GM18526 (cell line): Measurements from ENCODE around the gene CFAP46.

Experiments used
- POLR2A ChIP-seq: IDR thresholded peaks from 3 replicates; pipeline ENCODE4 v1.6.1; 2011; ENCODE audit not compliant: insufficient read length; ENCODE audit errors: extremely low read depth

Gene CFAP46

DNA sequence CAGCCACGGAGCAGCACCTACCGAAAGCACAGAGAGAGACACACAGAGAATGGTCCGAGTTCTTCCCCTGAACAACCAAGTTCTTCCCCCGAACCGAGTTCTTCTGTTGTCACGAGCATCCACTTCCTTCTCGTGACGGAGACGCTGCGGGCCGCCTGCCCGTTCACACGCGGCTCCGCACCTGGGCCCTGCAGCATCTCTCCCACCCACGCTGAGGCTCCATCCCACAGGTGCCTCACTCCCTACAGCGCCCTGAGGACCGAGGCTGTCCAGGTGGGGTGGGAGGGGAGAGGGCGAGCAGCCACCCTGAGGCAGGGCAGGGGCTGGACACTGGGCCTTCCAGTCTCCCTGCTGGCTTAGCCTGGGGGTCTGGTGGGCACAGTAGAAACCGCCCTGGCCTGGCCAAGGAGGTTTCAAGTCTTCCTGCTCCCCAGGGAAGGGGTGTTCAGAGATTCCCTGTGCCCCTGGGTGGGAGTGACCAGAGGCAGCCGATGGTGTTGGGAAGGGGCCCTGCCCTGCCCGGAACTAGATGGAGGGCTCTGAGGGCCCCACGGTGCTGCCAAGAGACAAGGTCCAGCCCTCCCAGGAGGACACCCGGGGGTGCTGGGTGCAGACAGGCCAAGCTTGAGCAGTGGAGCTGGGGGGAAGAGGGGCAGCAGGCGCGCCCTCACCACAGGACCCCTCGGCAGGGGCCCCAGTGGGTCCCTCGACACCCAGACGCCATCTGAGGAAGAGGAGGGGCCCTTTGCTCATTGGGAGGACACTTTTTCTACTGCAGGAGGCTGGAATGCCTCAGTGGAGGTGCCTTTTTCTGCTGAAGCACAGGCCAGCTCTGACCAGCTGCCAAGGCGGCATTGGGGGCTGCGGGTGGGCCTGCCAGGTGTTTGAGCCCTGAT, 151.2 kb downstream of the CFAP46 start:
- no peak for TF ChIP-seq POLR2A

DNA sequence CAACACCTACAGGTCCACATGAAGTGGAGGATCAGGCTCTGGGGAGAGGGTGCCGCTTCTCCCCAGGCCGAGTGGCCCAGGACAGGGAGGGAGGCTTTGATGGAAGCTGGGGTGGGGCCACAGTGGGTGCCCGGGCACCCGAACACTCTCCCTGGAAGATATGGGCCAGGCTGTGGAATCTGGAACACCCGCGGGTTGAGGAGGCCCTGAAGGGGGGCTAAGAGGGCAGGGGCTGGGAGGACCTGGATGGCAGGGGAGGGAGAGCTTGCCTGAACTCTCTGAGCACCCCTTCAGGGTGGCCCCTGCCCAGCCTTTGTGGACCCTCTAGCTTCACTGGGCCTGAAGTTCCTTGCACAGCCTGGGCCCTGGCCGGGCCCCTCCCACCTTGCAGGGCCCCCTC, 151.9 kb downstream of the CFAP46 start:
- TF ChIP-seq POLR2A = no peak

DNA sequence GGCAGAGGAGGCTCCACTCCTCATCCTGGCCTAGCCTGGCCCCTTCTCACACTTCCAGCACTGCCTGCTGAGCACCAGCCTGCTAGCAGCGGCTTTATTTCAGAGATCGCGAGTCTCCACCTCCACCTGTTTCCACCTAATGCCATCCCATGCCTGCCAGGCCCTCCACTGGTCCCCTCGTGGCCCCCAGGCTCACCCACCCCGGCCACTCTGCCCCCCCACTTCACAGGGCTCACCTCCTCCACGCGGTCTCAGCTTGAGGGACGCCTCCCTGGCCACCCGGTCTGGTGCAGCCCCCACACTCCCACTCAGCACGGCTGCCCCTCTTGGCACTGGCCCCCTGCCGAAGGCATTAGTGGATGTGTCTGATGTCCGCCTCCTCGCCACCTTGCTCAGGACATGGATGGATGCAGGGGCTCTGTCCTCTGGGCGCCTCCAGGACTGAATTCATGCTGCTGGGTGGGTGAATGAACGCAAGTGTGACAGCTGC, 152.7 kb downstream of the CFAP46 start:
- no peak for TF ChIP-seq POLR2A

DNA sequence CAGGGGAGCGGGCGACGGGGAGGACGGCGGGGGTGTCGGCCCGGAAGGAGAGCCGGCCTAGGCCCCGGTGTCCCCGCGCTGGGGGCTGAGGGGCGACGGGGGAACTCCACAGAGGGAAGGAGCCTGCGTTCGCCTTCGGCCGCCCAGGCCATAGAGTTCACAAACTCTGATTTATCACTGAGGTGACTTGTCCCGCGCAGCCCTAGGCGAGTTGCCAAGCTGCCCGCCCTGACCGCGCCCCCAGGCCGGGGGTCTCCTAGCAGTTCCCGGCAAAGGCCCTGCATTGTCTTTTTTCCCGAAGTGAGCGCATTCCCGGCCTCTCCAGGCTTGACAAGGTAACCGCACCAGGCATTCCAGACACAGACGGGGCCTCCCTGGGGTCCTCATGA, 153.5 kb downstream of the CFAP46 start:
- TF ChIP-seq POLR2A = no peak

DNA sequence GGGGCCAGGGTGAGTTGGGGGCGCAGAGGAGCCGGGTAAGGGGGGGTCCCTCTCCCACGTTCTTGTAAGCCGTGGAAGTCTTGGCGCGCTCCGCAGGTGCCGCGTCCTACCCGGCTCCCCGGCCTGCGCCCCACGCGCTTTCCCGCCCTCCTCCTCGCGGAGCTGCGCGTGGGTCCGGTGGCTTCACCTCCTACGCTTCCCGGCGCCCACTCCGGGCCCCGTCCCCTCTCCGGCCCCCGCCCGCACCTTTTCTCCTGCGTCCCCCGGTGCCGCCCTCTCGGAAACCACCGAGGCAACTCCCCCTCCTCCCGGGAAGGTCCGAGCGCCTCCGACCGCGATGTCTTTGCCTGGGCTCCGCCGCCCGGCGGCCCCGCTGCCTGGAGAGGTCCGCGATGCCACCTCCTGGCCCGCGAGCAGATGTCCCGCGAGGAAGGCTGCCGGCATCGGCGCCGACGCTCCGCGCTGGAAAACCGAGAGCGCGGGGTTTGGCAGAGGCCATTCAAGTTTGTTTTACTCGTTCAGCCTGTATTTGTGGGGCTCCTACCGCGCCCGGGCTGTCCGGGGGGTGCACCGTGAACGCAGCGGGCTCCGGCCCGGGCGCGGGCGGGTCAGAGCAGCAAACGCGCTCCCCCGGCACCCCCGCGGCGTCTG, 154.1 kb downstream of the CFAP46 start:
- no peak for TF ChIP-seq POLR2A

DNA sequence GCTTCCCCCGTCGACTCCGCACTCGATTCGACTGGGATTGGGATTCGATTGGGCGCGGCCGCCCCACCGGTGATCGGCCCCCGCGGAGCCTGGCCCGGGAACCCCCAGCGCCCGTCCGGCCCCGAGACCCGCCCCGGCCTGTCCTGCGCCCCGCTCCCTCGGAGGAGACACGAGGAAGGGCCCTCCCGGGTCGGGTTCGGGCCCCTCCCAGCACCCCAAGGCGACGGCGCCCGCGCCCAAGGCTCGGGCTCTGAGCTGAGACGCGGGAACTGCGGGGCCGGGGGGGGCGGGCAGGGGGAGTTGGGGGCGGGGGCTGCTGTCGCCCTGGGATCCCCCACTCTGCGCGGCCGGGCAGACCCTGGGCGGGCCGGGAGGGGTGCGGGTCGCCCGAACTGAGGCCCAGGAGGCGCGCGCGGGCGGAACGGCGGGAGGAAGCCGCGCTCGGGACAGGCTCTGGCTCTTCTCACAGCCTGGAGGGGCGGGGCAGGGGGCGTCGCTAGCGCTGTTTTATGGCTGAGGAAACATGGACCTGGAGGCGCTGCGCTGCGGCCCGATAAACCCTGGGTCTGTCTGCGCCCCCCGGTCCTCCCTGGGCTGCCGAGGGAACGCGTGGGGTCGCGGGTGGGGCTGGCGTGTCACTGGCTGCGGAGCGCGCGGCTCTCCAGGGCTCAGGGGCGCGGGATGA, 154.7 kb downstream of the CFAP46 start:
- no peak for TF ChIP-seq POLR2A

DNA sequence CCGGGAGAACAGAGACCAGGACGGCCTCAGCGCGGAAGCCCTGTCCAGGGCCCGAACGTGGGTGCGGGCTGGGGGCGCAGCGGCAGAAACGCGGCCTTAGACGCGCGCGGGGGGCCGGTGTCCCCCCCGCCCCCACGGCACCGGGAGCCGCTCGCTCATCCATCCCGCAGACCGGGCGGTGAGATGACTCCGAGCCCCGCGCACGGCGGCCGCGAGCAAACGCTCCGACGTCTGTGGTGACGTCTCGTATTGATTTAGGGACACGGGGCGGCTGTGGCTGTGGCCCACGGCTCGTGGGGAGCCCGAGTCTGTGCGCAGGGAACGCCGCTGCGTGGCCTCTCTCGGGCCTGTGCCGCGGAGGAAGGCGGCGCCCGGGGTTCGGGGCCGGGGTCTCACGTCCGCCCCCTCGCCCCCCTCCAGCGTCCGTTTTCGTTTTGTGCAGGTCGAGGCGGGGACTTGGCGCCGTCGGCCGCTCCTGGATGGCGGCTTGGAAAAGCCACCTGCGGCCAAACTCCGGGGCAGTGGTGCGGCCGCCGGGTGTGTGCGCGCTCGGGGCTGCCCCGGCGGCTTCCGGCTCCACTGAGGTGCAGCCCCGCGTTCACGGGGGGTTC, 155.4 kb downstream of the CFAP46 start:
- TF ChIP-seq POLR2A = no peak

DNA sequence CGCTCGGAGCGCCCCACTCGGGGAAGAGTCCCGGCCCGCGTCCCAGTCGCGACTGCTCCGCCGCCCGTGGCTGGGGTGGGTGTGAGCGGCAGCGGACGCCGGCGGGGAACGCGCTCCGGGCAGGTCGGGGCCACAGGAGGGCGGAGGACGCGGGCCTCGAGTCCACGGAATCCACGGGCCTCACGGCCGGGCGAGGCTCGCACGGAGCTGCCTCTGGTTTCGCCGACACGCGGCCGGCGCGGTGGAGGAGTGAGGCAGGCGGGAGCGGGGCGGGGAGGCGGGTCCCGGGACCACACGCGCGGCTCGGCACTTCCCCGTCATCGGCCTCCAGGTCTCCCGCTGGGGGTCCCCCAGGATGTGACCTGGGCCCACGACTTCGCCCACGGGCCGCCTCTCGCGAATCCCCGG, 155.9 kb downstream of the CFAP46 start:
- TF ChIP-seq POLR2A = no peak

DNA sequence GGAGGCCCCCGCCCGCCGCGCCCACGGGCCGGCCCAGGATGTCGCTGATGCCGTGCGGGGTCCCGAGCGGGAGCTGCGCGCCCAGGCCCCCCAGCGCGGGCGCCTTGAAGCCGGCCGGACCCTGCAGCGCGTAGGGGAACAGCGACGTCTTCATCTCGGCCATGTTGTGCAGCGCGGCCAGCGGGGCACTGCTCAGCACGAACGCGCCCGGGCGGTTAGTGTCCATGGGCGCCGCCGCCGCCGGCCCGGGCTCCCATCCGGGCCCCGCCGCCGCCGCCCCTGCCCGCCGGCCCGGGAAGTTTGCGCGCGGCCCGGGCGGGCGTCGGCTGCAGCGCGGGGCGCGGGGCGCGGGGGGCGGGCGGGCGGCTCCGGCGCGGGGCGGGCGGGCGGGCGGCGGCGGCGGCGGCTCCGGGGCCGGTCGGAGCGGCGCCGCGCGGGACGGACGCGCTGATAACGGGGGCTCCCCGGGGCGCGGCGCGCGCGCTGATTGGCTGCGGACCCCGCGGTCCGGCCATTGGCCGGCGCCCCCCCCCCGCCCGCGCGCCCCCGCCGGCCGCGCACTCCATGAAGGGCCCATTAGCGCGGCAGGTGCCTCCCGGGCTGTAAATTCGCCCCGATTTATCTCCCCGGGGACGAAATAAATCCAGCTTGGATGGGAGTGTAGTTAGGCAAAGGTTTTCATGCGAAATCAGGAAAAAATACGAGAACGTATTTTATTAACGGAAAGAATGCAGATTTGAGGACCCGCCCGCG, 156.5 kb downstream of the CFAP46 start, which contains the start of gene NKX6-2:
NKX6-2 (minus strand) TSS at position 425 of the 753 bp plus-strand sequence; CDS start at position 226, 199 bp downstream.
- no peak for TF ChIP-seq POLR2A

DNA sequence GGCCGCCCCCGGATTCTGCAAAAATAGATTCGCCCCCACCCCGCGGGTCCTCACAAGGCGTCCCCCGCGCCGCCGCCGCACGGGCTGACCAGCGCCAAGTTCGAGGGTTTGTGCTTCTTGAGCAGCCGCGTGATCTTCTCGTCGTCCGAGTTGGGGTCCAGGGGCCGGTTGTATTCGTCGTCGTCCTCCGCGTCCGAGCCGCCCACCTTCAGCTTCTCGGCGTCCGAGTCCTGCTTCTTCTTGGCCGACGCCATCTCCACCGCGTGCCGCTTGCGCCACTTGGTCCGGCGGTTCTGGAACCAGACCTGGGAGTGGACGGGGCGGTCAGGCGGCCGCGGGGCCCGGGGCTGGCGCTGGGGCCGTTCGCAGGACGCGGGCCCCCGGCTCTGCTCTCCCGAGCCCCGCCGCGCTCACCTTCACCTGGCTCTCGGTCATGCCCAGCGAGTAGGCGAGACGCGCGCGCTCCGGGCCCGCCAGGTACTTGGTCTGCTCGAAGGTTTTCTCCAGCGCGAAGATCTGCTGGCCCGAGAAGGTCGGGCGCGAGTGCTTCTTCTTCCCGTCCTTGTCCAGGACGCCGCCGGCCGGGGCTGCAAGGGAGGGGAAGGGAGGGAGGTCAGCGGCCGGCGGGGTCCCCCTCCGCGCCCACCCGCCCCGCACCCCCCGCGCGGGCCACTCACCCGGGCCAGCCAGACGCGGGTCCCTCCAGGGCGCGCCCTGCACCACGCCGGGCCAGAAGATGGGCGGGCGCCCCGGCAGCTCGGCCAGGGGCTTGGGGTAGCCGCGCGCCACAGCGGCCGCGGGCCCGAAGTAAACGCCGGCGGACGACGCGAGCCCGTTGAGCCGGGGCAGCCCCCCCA, 157.3 kb downstream of the CFAP46 start:
- no peak for TF ChIP-seq POLR2A

DNA sequence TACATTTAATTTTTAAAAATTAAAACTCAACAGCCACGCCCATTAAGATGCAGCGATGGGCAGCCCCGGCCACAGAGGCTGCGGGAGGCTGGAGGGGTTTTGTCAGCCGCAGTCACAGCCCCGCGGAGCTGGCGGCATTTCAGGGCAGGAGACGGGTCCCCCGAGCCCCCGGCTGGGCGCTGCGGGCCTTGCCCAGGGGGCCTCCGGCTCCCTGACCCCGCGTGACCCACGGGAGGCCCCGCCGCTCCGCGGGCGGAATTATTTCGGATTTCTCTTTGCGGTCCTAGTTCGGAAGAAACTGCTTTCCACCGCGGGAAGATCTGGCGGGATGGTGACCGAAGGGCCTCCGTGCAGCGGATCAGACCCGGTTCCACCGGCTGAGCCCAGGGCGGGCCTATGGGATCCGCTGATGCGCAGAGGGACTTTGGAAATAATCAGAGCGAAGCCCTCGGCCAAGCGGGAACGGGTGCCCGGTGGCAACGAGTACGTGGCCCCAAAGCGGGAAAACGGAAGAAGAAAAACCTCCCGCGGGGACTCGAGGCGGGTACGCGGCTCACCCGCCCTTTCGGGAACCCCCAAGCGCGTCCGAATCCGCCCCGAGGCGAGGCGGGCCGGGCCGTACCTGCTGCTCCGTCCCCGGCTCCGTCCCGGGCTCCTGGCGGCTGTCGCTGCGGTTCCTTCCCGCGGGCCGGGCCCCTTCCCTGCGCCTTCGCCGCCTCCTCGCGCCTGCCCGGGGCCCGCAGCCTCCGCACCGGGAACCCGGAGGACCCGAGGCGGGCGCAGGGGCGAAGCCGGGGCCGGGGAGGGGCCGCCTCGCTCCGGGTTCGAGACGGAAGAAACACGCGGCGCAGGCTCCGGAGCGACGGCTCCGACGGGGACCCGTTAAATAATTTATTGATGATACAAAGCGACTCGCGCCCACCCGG, 158.2 kb downstream of the CFAP46 start:
- no peak for TF ChIP-seq POLR2A

DNA sequence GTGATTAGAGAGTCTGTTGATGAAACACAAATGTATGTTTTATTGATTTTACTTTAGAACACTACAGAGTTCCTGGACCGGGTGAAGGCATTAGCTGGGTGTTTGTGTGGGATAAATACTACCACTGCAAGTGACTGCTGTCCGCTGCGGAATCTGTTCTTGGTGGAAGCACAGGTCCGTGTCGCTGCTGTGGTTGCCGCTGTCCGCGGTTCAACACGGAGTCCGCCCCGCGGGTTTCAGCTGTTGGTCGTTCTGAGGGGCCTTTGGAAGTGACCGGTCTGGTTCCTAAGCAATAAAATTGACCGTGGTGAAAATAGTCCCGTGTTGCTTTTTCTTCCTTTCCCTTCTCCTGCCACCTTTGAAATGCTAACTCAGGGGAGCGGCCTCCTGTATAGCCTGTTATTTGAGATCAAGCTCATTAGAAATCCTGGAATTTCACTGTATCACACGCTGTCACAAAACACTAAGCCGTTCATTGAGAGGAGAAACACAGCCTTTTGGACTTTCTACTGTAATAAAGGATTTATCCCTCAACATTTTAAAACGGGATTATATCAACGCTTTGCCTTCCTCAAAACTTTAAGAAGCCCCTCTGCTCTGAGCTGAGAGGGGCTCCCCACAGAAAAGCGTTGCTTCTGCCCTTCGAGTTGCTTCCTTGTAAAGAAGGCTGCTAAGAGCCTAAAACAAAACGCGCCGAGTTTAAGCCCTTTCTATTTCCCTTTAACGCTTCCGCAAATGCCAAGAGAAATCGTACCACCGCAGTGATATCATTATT, 159.0 kb downstream of the CFAP46 start:
- no peak for TF ChIP-seq POLR2A
